ENCODE results near the gene RFX3. TPM values are rescaled to one million over a fixed set of nuclear protein-coding genes. Genes with fewer than 3 reads are reported as not detected.

RFX3 gene
- 1 to 10 TPM; 2.8 to 4.2 (median 3.5) TPM for total RNA-seq (2021; fragmentation: NEBNext Ultra II Directional; extraction: Animal tissue kit (Norgen Biotek cat#: 25700))
- long read RNA-seq, result 0 reads

GRCh38 chr9:3525836-3526164, at the start of gene RFX3:
RFX3 (minus strand) TSS chr9:3526001; CDS start chr9:3395588, 130,413 bp downstream.
- peak; percentile 97 for DNase-seq
- H3K4me3 Mint-ChIP-seq, result peak within 1 kb of the TSS; percentile 96
- H3K27ac Mint-ChIP-seq, result peak within 1 kb of the TSS; percentile 100
- H3K4me1 Mint-ChIP-seq (ENCODE audit: low read depth), result peaks cover 47% of the 10 kb centered on the region
- no peaks in the 10 kb centered on the region for H3K9me3 Mint-ChIP-seq
- H3K27me3 Mint-ChIP-seq (ENCODE audit: insufficient read depth), result peaks cover 4% of the 10 kb centered on the region; the same call in 1 of the 2 replicates
- TF ChIP-seq CTCF (IDR thresholded peaks at IDR 0.05), result no peak
- H3K36me3 Mint-ChIP-seq (ENCODE audit: low read depth), result peaks cover 24% of the 10 kb centered on the region; the same call in 1 of the 2 replicates

GRCh38 chr9:3571500-3571899, 45.7 kb upstream of the RFX3 start:
- Mint-ChIP-seq H3K9me3 (no peaks in the 10 kb centered on the region), H3K4me3 (no peak overlapping the region), H3K36me3 (ENCODE audit: low read depth) (no peaks in the 10 kb centered on the region), H3K27ac (no peak overlapping the region), H3K4me1 (ENCODE audit: low read depth) (no peaks in the 10 kb centered on the region), H3K27me3 (ENCODE audit: insufficient read depth) (no peaks in the 10 kb centered on the region; the same call in 1 of the 2 replicates)
- TF ChIP-seq CTCF (IDR thresholded peaks at IDR 0.05), result no peak
- DNase-seq, result no peak

- H3K27me3 Mint-ChIP-seq (ENCODE audit: insufficient read depth), result no peaks in the 10 kb centered on the region; the same call in 1 of the 2 replicates
- H3K27ac Mint-ChIP-seq, result no peak overlapping the region
- no peak for DNase-seq
- H3K36me3 Mint-ChIP-seq (ENCODE audit: low read depth), result no peaks in the 10 kb centered on the region
- TF ChIP-seq CTCF (IDR thresholded peaks at IDR 0.05), result no peak
- H3K4me1 Mint-ChIP-seq (ENCODE audit: low read depth), result no peaks in the 10 kb centered on the region
- no peak overlapping the region for H3K4me3 Mint-ChIP-seq
- no peaks in the 10 kb centered on the region for H3K9me3 Mint-ChIP-seq
These were observed 43.7 kb upstream of the RFX3 start for GRCh38 chr9:3569529-3569928.

- Mint-ChIP-seq H3K4me3 (no peak overlapping the region), H3K9me3 (no peaks in the 10 kb centered on the region), H3K4me1 (ENCODE audit: low read depth) (no peaks in the 10 kb centered on the region), H3K27ac (no peak overlapping the region), H3K36me3 (ENCODE audit: low read depth) (no peaks in the 10 kb centered on the region), H3K27me3 (ENCODE audit: insufficient read depth) (no peaks in the 10 kb centered on the region; the same call in 1 of the 2 replicates)
- TF ChIP-seq CTCF (IDR thresholded peaks at IDR 0.05), result no peak
- DNase-seq, result no peak
These were observed 42.2 kb upstream of the RFX3 start for GRCh38 chr9:3567988-3568387.

- Mint-ChIP-seq H3K9me3 (no peaks in the 10 kb centered on the region), H3K27me3 (ENCODE audit: insufficient read depth) (no peaks in the 10 kb centered on the region), H3K4me3 (no peak overlapping the region), H3K36me3 (ENCODE audit: low read depth) (no peaks in the 10 kb centered on the region), H3K27ac (no peak overlapping the region), H3K4me1 (ENCODE audit: low read depth) (no peaks in the 10 kb centered on the region)
- no peak for TF ChIP-seq CTCF (IDR thresholded peaks at IDR 0.05)
- no peak for DNase-seq
These were observed 27.4 kb upstream of the RFX3 start for GRCh38 chr9:3553076-3553765.
